PC-3 (cell line): ENCODE results near the gene ENOPH1. TPM values are rescaled to one million over a fixed set of nuclear protein-coding genes. Genes with fewer than 3 reads are reported as not detected.

Experiments used
- ATAC-seq: fragments of 200-7000 bp; cut with Tn5 transposase; 2 replicates; pipeline ENCODE4 v1.9.1; 2020; ENCODE audit warnings: mild to moderate bottlenecking, moderate library complexity
- BruUV-seq: library from RNA; stranded (reverse); fragments of 400-500 nt; replicated peaks from 2 replicates; lab custom pipeline; 2021; lab: Mats Ljungman, UMichigan
- CTCF ChIA-PET: fragments of 300-600 bp; sonication (Branson Sonifier 250); formaldehyde crosslinking; loops from one replicate; lab custom pipeline; 2022; ENCODE audit warnings: antibody characterized with exemption; lab: Charles Lee
- POLR2A ChIA-PET: fragments of 300-600 bp; sonication (Branson Sonifier 250); formaldehyde crosslinking; loops from one replicate; lab custom pipeline; 2022; ENCODE audit warnings: antibody characterized with exemption; ENCODE audit not compliant: unreplicated experiment; lab: Charles Lee
- DNase-seq: peaks from one replicate; pipeline ENCODE4 v3.0.0-alpha.2; 2015
- H2AFZ ChIP-seq: fragments of 300-600 bp; sonication (generic); 2 replicates; pipeline ENCODE4 v1.6.0; 2016; ENCODE audit warnings: antibody characterized with exemption, low read length
- H3F3A ChIP-seq: fragments of 300-600 bp; sonication (generic); one replicate; pipeline ENCODE4 v1.6.0; 2017; ENCODE audit warnings: antibody characterized with exemption, low read length, control low read depth, mild to moderate bottlenecking; ENCODE audit not compliant: unreplicated experiment
- H3K27ac ChIP-seq: fragments of 300-600 bp; sonication (generic); 2 replicates; pipeline ENCODE4 v1.5.1; 2016; ENCODE audit warnings: mild to moderate bottlenecking, low read length
- H3K27me3 ChIP-seq: fragments of 300-600 bp; sonication (generic); 2 replicates; pipeline ENCODE4 v1.6.1; 2016; ENCODE audit warnings: low read length, mixed read lengths
- H3K36me3 ChIP-seq: fragments of 300-600 bp; sonication (generic); 2 replicates; pipeline ENCODE4 v1.6.1; 2016; ENCODE audit warnings: low read depth, mixed run types, low read length, mixed read lengths
- H3K4me1 ChIP-seq: fragments of 300-600 bp; sonication (generic); 2 replicates; pipeline ENCODE4 v1.5.1; 2016; ENCODE audit warnings: low read length; ENCODE audit not compliant: insufficient read depth
- H3K4me2 ChIP-seq: fragments of 300-600 bp; sonication (generic); 2 replicates; pipeline ENCODE4 v1.6.0; 2016; ENCODE audit warnings: low read length
- H3K4me3 ChIP-seq: fragments of 300-600 bp; sonication (generic); 2 replicates; pipeline ENCODE4 v1.5.1; 2016; ENCODE audit warnings: mild to moderate bottlenecking, low read length, mixed read lengths
- H3K79me2 ChIP-seq: fragments of 300-600 bp; sonication (generic); 2 replicates; pipeline ENCODE4 v1.6.1; 2017; ENCODE audit warnings: low read length, mixed read lengths
- H3K9ac ChIP-seq: fragments of 300-600 bp; sonication (generic); 2 replicates; pipeline ENCODE4 v1.6.0; 2016; ENCODE audit warnings: mild to moderate bottlenecking, low read length
- H3K9me2 ChIP-seq: fragments of 300-600 bp; sonication (generic); replicated peaks from 2 replicates; pipeline ENCODE4 v1.6.1; 2016; ENCODE audit warnings: mixed run types, low read length, mixed read lengths
- H3K9me3 ChIP-seq: fragments of 300-600 bp; sonication (generic); 2 replicates; pipeline ENCODE4 v1.6.1; 2016; ENCODE audit warnings: low read length, mixed read lengths
- H4K20me1 ChIP-seq: fragments of 300-600 bp; sonication (generic); 2 replicates; pipeline ENCODE4 v1.6.1; 2016; ENCODE audit warnings: low read length, mixed read lengths
- EZH2 ChIP-seq: fragments of 300-600 bp; sonication (generic); IDR thresholded peaks from one replicate; pipeline ENCODE4 v1.6.1; 2017; ENCODE audit warnings: antibody characterized with exemption, mild to moderate bottlenecking, low read length; ENCODE audit not compliant: unreplicated experiment
- EZH2phosphoT487 ChIP-seq: fragments of 300-600 bp; sonication (generic); IDR thresholded peaks from 2 replicates; pipeline ENCODE4 v1.6.1; 2018; ENCODE audit warnings: mild to moderate bottlenecking, antibody characterized with exemption, low read length, borderline replicate concordance
- intact Hi-C: fragments of 100-400 bp; cut with micrococcal nuclease; formaldehyde crosslinking; loops from 2 replicates; pipeline ENCODE4 v1.9.0; 2023
- total RNA-seq: library from RNA; depleted of rRNA; stranded (reverse); fragments of >200 nt; gene quantifications from 2 replicates; pipeline ENCODE4 v1.2.3, GENCODE V29; 2014
- TF ChIP-seq, protein P1 (sequence below): fragments of 300-600 bp; sonication (generic); conservative IDR thresholded peaks from 2 replicates; pipeline ENCODE4 v1.5.1; 2017; ENCODE audit warnings: antibody characterized with exemption, low read depth, mild to moderate bottlenecking, low read length

ENOPH1 gene
- total RNA-seq, 1 experiment from 2014 or later, result 37.5 TPM

DNA sequence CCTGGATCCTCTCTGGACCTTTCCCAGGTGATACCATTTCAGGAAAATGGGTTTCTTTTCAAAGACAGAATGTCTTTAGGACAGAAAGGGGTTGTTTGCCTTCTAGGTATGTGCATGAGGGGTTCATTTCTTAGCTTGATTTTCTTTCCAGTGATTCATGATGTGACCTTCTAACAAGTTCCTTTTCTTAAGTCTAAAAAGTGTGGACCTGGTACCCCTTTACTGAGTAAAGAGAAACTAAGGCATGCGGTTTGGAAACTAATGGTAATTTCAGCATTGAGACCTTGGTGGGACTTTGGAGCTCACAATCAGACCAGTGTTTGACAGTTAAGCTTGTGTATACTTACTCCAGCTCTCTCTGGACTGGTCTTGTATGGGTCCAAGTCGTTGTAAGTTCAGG is 8.7 kb downstream of the ENOPH1 start:
- H3K9ac ChIP-seq, result no peak overlapping the region
- CTCF ChIA-PET, result no interaction called here
- H3K79me2 ChIP-seq, result peaks cover 88% of the 10 kb centered on the region
- no peak overlapping the region for H3K4me2 ChIP-seq
- no peaks in the 10 kb centered on the region for H3K9me2 ChIP-seq
- TF ChIP-seq EZH2 (no peak), EZH2phosphoT487 (no peak)
- TF ChIP-seq, protein P1, sequence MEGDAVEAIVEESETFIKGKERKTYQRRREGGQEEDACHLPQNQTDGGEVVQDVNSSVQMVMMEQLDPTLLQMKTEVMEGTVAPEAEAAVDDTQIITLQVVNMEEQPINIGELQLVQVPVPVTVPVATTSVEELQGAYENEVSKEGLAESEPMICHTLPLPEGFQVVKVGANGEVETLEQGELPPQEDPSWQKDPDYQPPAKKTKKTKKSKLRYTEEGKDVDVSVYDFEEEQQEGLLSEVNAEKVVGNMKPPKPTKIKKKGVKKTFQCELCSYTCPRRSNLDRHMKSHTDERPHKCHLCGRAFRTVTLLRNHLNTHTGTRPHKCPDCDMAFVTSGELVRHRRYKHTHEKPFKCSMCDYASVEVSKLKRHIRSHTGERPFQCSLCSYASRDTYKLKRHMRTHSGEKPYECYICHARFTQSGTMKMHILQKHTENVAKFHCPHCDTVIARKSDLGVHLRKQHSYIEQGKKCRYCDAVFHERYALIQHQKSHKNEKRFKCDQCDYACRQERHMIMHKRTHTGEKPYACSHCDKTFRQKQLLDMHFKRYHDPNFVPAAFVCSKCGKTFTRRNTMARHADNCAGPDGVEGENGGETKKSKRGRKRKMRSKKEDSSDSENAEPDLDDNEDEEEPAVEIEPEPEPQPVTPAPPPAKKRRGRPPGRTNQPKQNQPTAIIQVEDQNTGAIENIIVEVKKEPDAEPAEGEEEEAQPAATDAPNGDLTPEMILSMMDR, result no peak
- intact Hi-C loops, result no loop called here
- H3K27ac ChIP-seq, result no peak overlapping the region
- H3K36me3 ChIP-seq, result no peaks in the 10 kb centered on the region
- H2AFZ ChIP-seq, result no peak overlapping the region
- H4K20me1 ChIP-seq, result peaks cover 13% of the 10 kb centered on the region; the same call in 1 of the 2 replicates
- POLR2A ChIA-PET, result no interaction called here
- H3K4me1 ChIP-seq, result no peaks in the 10 kb centered on the region
- DNase-seq, result no peak
- BruUV-seq, result no TSS peak
- H3F3A ChIP-seq, result no peaks in the 10 kb centered on the region
- ATAC-seq, result no peak
- no peak overlapping the region for H3K4me3 ChIP-seq
- H3K27me3 ChIP-seq, result no peaks in the 10 kb centered on the region
- no peaks in the 10 kb centered on the region for H3K9me3 ChIP-seq

DNA sequence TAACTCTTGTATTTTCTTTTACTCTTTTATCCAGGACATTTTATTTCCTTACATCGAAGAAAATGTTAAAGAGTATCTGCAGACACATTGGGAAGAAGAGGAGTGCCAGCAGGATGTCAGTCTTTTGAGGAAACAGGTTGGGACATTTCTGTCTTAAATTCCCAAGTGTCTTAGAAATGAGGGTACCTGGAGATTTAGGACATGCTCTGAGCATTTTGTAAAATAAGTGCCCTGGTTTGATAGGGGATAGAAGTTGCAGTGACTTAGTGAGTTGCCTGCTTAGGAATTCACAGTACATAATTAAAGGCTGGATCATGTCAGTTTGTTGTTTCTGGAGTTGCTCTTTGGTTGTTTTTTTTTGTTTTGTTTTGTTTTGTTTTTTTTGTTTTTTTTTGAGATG is 17.5 kb downstream of the ENOPH1 start:
- ChIA-PET CTCF (no interaction called here), POLR2A (no interaction called here)
- no TSS peak for BruUV-seq
- TF ChIP-seq EZH2phosphoT487 (no peak), EZH2 (no peak)
- TF ChIP-seq, protein P1, result no peak
- Histone ChIP-seq H3K9ac (no peak overlapping the region), H3K36me3 (peaks cover 12% of the 10 kb centered on the region), H3K27me3 (no peaks in the 10 kb centered on the region), H3K79me2 (peaks cover 34% of the 10 kb centered on the region), H3K27ac (no peak overlapping the region), H2AFZ (no peak overlapping the region), H3K4me1 (no peaks in the 10 kb centered on the region), H4K20me1 (no peaks in the 10 kb centered on the region), H3K9me3 (no peaks in the 10 kb centered on the region), H3K4me3 (no peak overlapping the region), H3F3A (no peaks in the 10 kb centered on the region), H3K9me2 (no peaks in the 10 kb centered on the region), H3K4me2 (no peak overlapping the region)
- no peak for DNase-seq
- no peak for ATAC-seq
- intact Hi-C loops, result no loop called here

DNA sequence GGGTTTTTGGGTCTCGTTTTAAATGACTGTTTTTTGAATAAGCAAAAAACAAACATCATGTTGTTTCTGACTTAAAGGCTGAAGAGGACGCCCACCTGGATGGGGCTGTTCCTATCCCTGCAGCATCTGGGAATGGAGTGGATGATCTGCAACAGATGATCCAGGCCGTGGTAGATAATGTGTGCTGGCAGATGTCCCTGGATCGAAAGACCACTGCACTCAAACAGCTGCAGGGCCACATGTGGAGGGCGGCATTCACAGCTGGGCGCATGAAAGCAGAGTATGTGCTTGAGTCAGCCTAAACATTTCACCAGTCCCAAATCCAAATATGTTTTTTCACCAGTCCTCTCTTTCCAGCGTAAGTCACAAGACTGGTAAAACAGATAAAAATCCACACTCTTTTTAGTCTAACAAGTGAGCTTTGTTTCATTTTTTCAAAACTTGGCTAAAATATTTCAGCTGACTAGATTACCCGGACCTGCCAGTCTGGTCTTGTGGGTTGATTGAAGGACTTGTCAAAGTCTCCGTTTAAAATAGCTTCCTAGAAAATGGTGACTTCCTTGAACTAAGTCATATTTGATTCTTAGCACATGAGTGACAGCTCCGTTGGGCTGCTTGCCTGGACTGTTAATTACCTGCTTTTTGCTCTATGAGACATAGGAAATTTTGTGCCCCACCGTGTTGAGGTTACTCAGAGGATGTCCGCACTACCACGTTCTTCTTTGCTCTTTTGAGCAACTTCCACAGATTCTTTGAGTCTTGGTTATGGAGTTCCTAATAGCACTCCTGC is 20.8 kb downstream of the ENOPH1 start:
- H3K9me2 ChIP-seq, result no peaks in the 10 kb centered on the region
- no peak overlapping the region for H3K27ac ChIP-seq
- no peak overlapping the region for H3K9ac ChIP-seq
- TF ChIP-seq, protein P1, result no peak
- TF ChIP-seq EZH2, result no peak
- no peak for TF ChIP-seq EZH2phosphoT487
- ChIA-PET CTCF (no interaction called here), POLR2A (no interaction called here)
- DNase-seq (no peak), ATAC-seq (no peak)
- intact Hi-C loops, result no loop called here
- H3F3A ChIP-seq, result no peaks in the 10 kb centered on the region
- no peaks in the 10 kb centered on the region for H3K9me3 ChIP-seq
- H3K4me3 ChIP-seq, result no peak overlapping the region
- no TSS peak for BruUV-seq
- H3K36me3 ChIP-seq, result peaks cover 12% of the 10 kb centered on the region
- no peaks in the 10 kb centered on the region for H3K4me1 ChIP-seq
- no peak overlapping the region for H3K4me2 ChIP-seq
- no peaks in the 10 kb centered on the region for H4K20me1 ChIP-seq
- H3K27me3 ChIP-seq, result no peaks in the 10 kb centered on the region
- peaks cover 13% of the 10 kb centered on the region; the same call in 1 of the 2 replicates for H3K79me2 ChIP-seq
- no peak overlapping the region for H2AFZ ChIP-seq
